Transverse colon (tissue), 4 donors: ENCODE measurements around the gene PCBP3.

ENCODE experiments used
- CTCF ChIP-seq, 5 experiments: fragments of 200-600 bp in 3 of 5; fragments of 450-650 bp in 2 of 5; sonication (generic) in 3 of 5; IDR thresholded peaks; 1 replicate in 2 of 5; 2 replicates in 3 of 5; pipeline ENCODE4 v1.5.1; 2016 to 2017; ENCODE audit warnings: antibody characterized with exemption in 5 of 5, inconsistent platforms in 3 of 5, mild to moderate bottlenecking in 2 of 5, moderate library complexity in 1 of 5
- EP300 ChIP-seq: sonication (generic); formaldehyde crosslinking; IDR thresholded peaks from one replicate; pipeline ENCODE4 v1.6.1; 2017; ENCODE audit warnings: antibody characterized with exemption, low read depth
- POLR2AphosphoS5 ChIP-seq, 3 donors: sonication (generic); formaldehyde crosslinking; IDR thresholded peaks; one replicate each; pipeline ENCODE4 v1.6.1; 2016; ENCODE audit warnings: antibody characterized with exemption in 3 of 3

- TF ChIP-seq CTCF (IDR thresholded peaks at IDR 0.05) (no peak), POLR2AphosphoS5 (IDR thresholded peaks at IDR 0.05) (no peak), EP300 (no peak)
These were observed 319.2 kb downstream of the PCBP3 start for GRCh38 chr21:45962531-45963231.
